Astrocyte (in vitro differentiated cells and primary cell): Measurements from ENCODE around the gene CLEC1A. TPM values are rescaled to one million over a fixed set of nuclear protein-coding genes. Genes with fewer than 3 reads are reported as not detected.

ENCODE experiments used
- DNase-seq: peaks from one replicate; pipeline ENCODE4 v3.0.0-alpha.2; 2010; ENCODE audit warnings: low read depth
- FAIRE-seq: peaks from 2 replicates; lab custom pipeline; 2011; peaks lifted over from hg19 to GRCh38; lab: Jason Lieb, UNC
- H2AFZ ChIP-seq: 2 replicates; pipeline ENCODE4 v1.6.0; 2012; ENCODE audit warnings: low read depth, low read length, inconsistent platforms
- H3K27ac ChIP-seq: 2 replicates; pipeline ENCODE4 v1.5.1; 2011; ENCODE audit warnings: low read depth, low read length, inconsistent platforms
- H3K27me3 ChIP-seq: 2 replicates; pipeline ENCODE4 v1.6.0; 2011; ENCODE audit warnings: low read length, inconsistent platforms; ENCODE audit not compliant: insufficient read depth
- H3K36me3 ChIP-seq: 2 replicates; pipeline ENCODE4 v1.5.1; 2011; ENCODE audit warnings: low read length, inconsistent platforms; ENCODE audit not compliant: insufficient read depth
- H3K4me1 ChIP-seq: 2 replicates; pipeline ENCODE4 v1.5.1; 2011; ENCODE audit warnings: low read length, inconsistent platforms; ENCODE audit not compliant: insufficient read depth
- H3K4me2 ChIP-seq: 2 replicates; pipeline ENCODE4 v1.6.0; 2012; ENCODE audit warnings: low read length, inconsistent platforms
- H3K4me3 ChIP-seq: 2 replicates; pipeline ENCODE4 v1.5.1; 2011; ENCODE audit warnings: low read depth, mild to moderate bottlenecking, low read length, inconsistent platforms; ENCODE audit not compliant: insufficient read depth
- H3K79me2 ChIP-seq: 2 replicates; pipeline ENCODE4 v1.6.0; 2012; ENCODE audit warnings: mild to moderate bottlenecking, low read length, inconsistent platforms; ENCODE audit not compliant: insufficient read depth
- H3K9ac ChIP-seq: 2 replicates; pipeline ENCODE4 v1.6.0; 2012; ENCODE audit warnings: mild to moderate bottlenecking, low read length, inconsistent platforms
- H3K9me3 ChIP-seq: 2 replicates; pipeline ENCODE4 v1.5.1; 2012; ENCODE audit warnings: low read depth, mild to moderate bottlenecking, low read length, inconsistent platforms; ENCODE audit not compliant: insufficient read depth
- H4K20me1 ChIP-seq: 2 replicates; pipeline ENCODE4 v1.6.0; 2012; ENCODE audit warnings: low read length, inconsistent platforms; ENCODE audit not compliant: insufficient read depth
- H3K27ac Mint-ChIP-seq: one replicate; pipeline ENCODE4 v1.8.0; 2021; ENCODE audit warnings: mild to moderate bottlenecking, mixed read lengths; ENCODE audit not compliant: unreplicated experiment
- H3K27me3 Mint-ChIP-seq: one replicate; pipeline ENCODE4 v1.8.0; 2021; ENCODE audit warnings: low read depth, mixed read lengths; ENCODE audit not compliant: unreplicated experiment
- H3K36me3 Mint-ChIP-seq: one replicate; pipeline ENCODE4 v1.8.0; 2021; ENCODE audit warnings: low read depth, mixed read lengths; ENCODE audit not compliant: unreplicated experiment
- H3K4me1 Mint-ChIP-seq: one replicate; pipeline ENCODE4 v1.8.0; 2021; ENCODE audit warnings: low read depth, mixed read lengths; ENCODE audit not compliant: unreplicated experiment
- H3K4me3 Mint-ChIP-seq: one replicate; pipeline ENCODE4 v1.8.0; 2021; ENCODE audit warnings: mild to moderate bottlenecking, moderate library complexity, mixed read lengths; ENCODE audit not compliant: unreplicated experiment
- H3K9me3 Mint-ChIP-seq: one replicate; pipeline ENCODE4 v1.8.0; 2021; ENCODE audit warnings: mild to moderate bottlenecking, mixed read lengths; ENCODE audit not compliant: unreplicated experiment
- CTCF ChIP-seq: IDR thresholded peaks from 2 replicates; pipeline ENCODE4 v1.5.1; 2011; ENCODE audit warnings: low read depth, mild to moderate bottlenecking, inconsistent platforms, low read length, moderate library complexity; ENCODE audit not compliant: insufficient read depth
- EZH2 ChIP-seq: IDR thresholded peaks from 2 replicates; pipeline ENCODE4 v1.6.1; 2012; ENCODE audit warnings: mild to moderate bottlenecking, low read length, inconsistent platforms; ENCODE audit not compliant: insufficient read depth
- total RNA-seq: library from RNA; stranded (reverse); gene quantifications from 2 replicates; pipeline ENCODE4 v1.2.1, GENCODE V29; 2021

The CLEC1A gene
- total RNA-seq, 1 donor from 2014 or later, result not detected

GRCh38 chr12:10102322-10102721, 3.5 kb upstream of the CLEC1A start:
- Mint-ChIP-seq H3K4me1 (no peaks in the 10 kb centered on the region), H3K9me3 (peaks cover 6% of the 10 kb centered on the region), H3K4me3 (no peak overlapping the region), H3K27me3 (peaks cover 2% of the 10 kb centered on the region), H3K36me3 (no peaks in the 10 kb centered on the region), H3K27ac (no peak overlapping the region)
- Histone ChIP-seq H4K20me1 (no peaks in the 10 kb centered on the region), H3K4me3 (no peak overlapping the region), H3K9ac (no peak overlapping the region), H3K4me1 (no peaks in the 10 kb centered on the region), H2AFZ (no peak overlapping the region), H3K4me2 (no peak overlapping the region), H3K9me3 (no peaks in the 10 kb centered on the region), H3K36me3 (no peaks in the 10 kb centered on the region), H3K79me2 (no peaks in the 10 kb centered on the region), H3K27ac (no peak overlapping the region), H3K27me3 (no peaks in the 10 kb centered on the region)
- FAIRE-seq (no peak), DNase-seq (no peak)
- no peak for TF ChIP-seq CTCF
- no peak for TF ChIP-seq EZH2

- no peaks in the 10 kb centered on the region for H3K27me3 ChIP-seq
- DNase-seq, result no peak
- H2AFZ ChIP-seq, result no peak overlapping the region
- H3K4me3 Mint-ChIP-seq, result no peak overlapping the region
- H3K36me3 ChIP-seq, result no peaks in the 10 kb centered on the region
- no peak overlapping the region for H3K27ac Mint-ChIP-seq
- no peaks in the 10 kb centered on the region for H3K4me1 ChIP-seq
- no peak overlapping the region for H3K27ac ChIP-seq
- FAIRE-seq, result no peak
- H3K4me2 ChIP-seq, result no peak overlapping the region
- no peak overlapping the region for H3K4me3 ChIP-seq
- H3K4me1 Mint-ChIP-seq, result no peaks in the 10 kb centered on the region
- H4K20me1 ChIP-seq, result no peaks in the 10 kb centered on the region
- TF ChIP-seq EZH2 (no peak), CTCF (no peak)
- peaks cover 6% of the 10 kb centered on the region for H3K9me3 Mint-ChIP-seq
- no peaks in the 10 kb centered on the region for H3K79me2 ChIP-seq
- no peaks in the 10 kb centered on the region for H3K36me3 Mint-ChIP-seq
- no peaks in the 10 kb centered on the region for H3K9me3 ChIP-seq
- H3K27me3 Mint-ChIP-seq, result peaks cover 2% of the 10 kb centered on the region
- H3K9ac ChIP-seq, result no peak overlapping the region
Observed at GRCh38 chr12:10101648-10102220, 2.9 kb upstream of the CLEC1A start.

- Mint-ChIP-seq H3K27ac (no peak overlapping the region), H3K36me3 (no peaks in the 10 kb centered on the region), H3K4me1 (no peaks in the 10 kb centered on the region), H3K9me3 (peaks cover 6% of the 10 kb centered on the region), H3K27me3 (peaks cover 1% of the 10 kb centered on the region), H3K4me3 (no peak overlapping the region)
- no peak overlapping the region for H3K9ac ChIP-seq
- no peaks in the 10 kb centered on the region for H3K9me3 ChIP-seq
- no peak overlapping the region for H3K27ac ChIP-seq
- no peaks in the 10 kb centered on the region for H3K36me3 ChIP-seq
- H3K4me3 ChIP-seq, result no peak overlapping the region
- no peaks in the 10 kb centered on the region for H3K4me1 ChIP-seq
- H4K20me1 ChIP-seq, result no peaks in the 10 kb centered on the region
- H3K27me3 ChIP-seq, result no peaks in the 10 kb centered on the region
- no peak for FAIRE-seq
- DNase-seq, result peak; percentile 12
- no peak overlapping the region for H3K4me2 ChIP-seq
- H2AFZ ChIP-seq, result no peak overlapping the region
- no peaks in the 10 kb centered on the region for H3K79me2 ChIP-seq
- TF ChIP-seq EZH2, result no peak
- TF ChIP-seq CTCF, result no peak
Observed at GRCh38 chr12:10101042-10101579, 2.3 kb upstream of the CLEC1A start.
